SJSA1 (cell line): Measurements from ENCODE around the gene ZFPM1. TPM values are rescaled to one million over a fixed set of nuclear protein-coding genes. Genes with fewer than 3 reads are reported as not detected.

ENCODE experiments used
- DNase-seq, 2 experiments: peaks; one replicate each; pipeline ENCODE4 v3.0.0-alpha.2; 2015 to 2020; ENCODE audit warnings: low spot score in 2 of 2, low read depth in 1 of 2
- H3K27ac ChIP-seq: fragments of 250-450 bp; sonication (Bioruptor Pico); 2 replicates; pipeline ENCODE4 v1.5.1; 2020; ENCODE audit warnings: mild to moderate bottlenecking, moderate library complexity
- H3K27me3 ChIP-seq: fragments of 250-450 bp; sonication (Bioruptor Pico); replicated peaks from 2 replicates; pipeline ENCODE4 v1.5.1; 2020; ENCODE audit warnings: mild to moderate bottlenecking, moderate library complexity
- H3K36me3 ChIP-seq: fragments of 250-450 bp; sonication (Bioruptor Pico); 2 replicates; pipeline ENCODE4 v1.5.1; 2020; ENCODE audit warnings: mild to moderate bottlenecking
- H3K4me1 ChIP-seq: fragments of 250-450 bp; sonication (Bioruptor Pico); replicated peaks from 2 replicates; pipeline ENCODE4 v1.6.1; 2021; ENCODE audit warnings: mild to moderate bottlenecking
- H3K4me3 ChIP-seq: fragments of 250-450 bp; sonication (Bioruptor Pico); 2 replicates; pipeline ENCODE4 v1.5.1; 2020; ENCODE audit warnings: mild to moderate bottlenecking
- H3K9me3 ChIP-seq: fragments of 250-450 bp; sonication (Bioruptor Pico); replicated peaks from 2 replicates; pipeline ENCODE4 v1.5.1; 2020; ENCODE audit warnings: mild to moderate bottlenecking
- total RNA-seq: library from RNA; depleted of rRNA; stranded (reverse); fragments of >200 nt; shearing (Covaris generic); gene quantifications from 2 replicates; pipeline ENCODE4 v1.2.3, GENCODE V29; 2014

ZFPM1 gene
- total RNA-seq, 1 experiment from 2014 or later = 0.92 TPM

GRCh38 chr16:88434353-88434690 is 18.8 kb upstream of the ZFPM1 start:
- Histone ChIP-seq H3K4me3 (no peak overlapping the region), H3K9me3 (no peaks in the 10 kb centered on the region), H3K36me3 (peaks cover 34% of the 10 kb centered on the region), H3K27me3 (no peaks in the 10 kb centered on the region), H3K27ac (no peak overlapping the region), H3K4me1 (no peaks in the 10 kb centered on the region)
- DNase-seq = no peak

DNA sequence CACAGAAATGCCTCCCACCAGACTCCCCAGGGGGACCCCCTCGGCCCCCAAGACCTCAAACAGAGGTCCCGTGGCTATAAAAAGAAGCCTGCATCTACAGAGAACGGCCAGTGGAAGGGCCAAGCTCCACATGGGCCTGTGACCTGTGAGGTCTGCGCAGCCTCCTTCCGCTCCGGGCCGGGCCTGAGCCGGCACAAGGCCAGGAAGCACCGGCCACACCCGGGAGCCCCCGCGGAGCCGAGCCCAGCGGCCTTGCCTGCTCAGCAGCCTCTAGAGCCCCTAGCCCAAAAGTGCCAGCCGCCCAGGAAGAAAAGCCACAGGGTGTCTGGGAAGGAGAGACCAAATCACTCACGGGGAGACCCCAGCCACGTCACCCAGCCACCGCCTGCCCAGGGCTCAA is 18.3 kb upstream of the ZFPM1 start:
- Histone ChIP-seq H3K27me3 (no peaks in the 10 kb centered on the region), H3K9me3 (no peaks in the 10 kb centered on the region), H3K27ac (no peak overlapping the region), H3K4me1 (no peaks in the 10 kb centered on the region), H3K36me3 (peaks cover 31% of the 10 kb centered on the region), H3K4me3 (no peak overlapping the region)
- no peak for DNase-seq

DNA sequence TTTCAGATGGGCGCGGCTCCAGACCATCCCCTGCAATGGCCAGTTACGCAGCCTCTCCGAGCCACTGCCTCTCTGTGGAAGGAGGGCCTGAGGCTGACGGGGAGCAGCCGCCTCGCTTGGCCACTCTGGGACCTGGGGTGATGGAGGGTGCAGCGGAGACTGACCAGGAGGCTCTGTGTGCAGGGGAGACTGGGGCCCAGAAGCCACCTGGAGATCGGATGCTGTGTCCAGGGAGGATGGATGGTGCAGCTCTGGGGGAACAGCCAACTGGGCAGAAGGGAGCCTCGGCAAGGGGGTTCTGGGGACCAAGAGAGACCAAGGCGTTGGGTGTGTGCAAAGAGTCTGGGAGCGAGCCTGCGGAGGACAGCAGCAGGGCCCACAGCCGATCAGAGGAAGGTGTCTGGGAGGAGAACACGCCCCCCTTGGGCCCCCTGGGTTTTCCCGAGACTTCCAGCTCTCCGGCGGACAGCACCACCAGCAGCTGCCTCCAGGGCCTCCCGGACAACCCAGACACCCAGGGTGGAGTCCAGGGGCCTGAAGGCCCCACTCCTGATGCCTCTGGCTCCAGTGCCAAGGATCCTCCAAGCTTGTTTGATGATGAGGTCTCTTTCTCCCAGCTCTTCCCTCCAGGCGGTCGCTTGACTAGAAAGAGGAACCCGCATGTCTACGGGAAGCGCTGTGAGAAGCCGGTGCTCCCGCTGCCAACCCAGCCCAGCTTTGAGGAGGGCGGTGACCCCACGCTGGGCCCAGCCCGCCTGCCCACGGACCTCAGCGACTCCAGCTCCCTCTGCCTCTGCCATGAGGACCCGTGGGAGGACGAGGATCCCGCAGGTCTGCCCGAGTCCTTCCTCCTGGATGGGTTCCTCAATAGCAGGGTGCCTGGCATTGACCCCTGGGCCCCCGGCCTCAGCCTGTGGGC is 17.4 kb upstream of the ZFPM1 start:
- Histone ChIP-seq H3K9me3 (no peaks in the 10 kb centered on the region), H3K27me3 (no peaks in the 10 kb centered on the region), H3K4me3 (no peak overlapping the region), H3K4me1 (no peaks in the 10 kb centered on the region), H3K27ac (no peak overlapping the region), H3K36me3 (peaks cover 28% of the 10 kb centered on the region)
- DNase-seq = no peak

DNA sequence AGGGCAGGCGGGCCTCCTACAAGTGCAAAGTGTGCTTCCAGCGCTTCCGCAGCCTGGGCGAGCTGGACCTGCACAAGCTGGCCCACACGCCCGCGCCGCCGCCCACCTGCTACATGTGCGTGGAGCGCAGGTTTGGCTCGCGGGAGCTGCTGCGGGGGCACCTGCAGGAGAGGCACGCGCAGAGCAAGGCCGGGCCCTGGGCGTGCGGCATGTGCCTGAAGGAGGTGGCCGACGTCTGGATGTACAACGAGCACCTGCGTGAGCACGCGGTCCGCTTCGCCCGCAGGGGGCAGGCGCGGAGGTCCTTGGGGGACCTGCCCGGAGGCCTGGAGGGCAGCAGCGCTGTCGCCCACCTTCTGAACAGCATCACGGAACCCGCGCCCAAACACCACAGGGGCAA is 16.3 kb upstream of the ZFPM1 start:
- H3K4me3 ChIP-seq = no peak overlapping the region
- no peaks in the 10 kb centered on the region for H3K27me3 ChIP-seq
- no peaks in the 10 kb centered on the region for H3K9me3 ChIP-seq
- H3K27ac ChIP-seq = no peak overlapping the region
- H3K36me3 ChIP-seq = peaks cover 28% of the 10 kb centered on the region
- H3K4me1 ChIP-seq = no peaks in the 10 kb centered on the region
- DNase-seq = no peak

GRCh38 chr16:88437367-88437964 is 15.6 kb upstream of the ZFPM1 start:
- Histone ChIP-seq H3K4me1 (peaks cover under 1% of the 10 kb centered on the region), H3K4me3 (no peak overlapping the region), H3K27me3 (no peaks in the 10 kb centered on the region), H3K36me3 (peaks cover 25% of the 10 kb centered on the region), H3K27ac (no peak overlapping the region), H3K9me3 (no peaks in the 10 kb centered on the region)
- DNase-seq = no peak

DNA sequence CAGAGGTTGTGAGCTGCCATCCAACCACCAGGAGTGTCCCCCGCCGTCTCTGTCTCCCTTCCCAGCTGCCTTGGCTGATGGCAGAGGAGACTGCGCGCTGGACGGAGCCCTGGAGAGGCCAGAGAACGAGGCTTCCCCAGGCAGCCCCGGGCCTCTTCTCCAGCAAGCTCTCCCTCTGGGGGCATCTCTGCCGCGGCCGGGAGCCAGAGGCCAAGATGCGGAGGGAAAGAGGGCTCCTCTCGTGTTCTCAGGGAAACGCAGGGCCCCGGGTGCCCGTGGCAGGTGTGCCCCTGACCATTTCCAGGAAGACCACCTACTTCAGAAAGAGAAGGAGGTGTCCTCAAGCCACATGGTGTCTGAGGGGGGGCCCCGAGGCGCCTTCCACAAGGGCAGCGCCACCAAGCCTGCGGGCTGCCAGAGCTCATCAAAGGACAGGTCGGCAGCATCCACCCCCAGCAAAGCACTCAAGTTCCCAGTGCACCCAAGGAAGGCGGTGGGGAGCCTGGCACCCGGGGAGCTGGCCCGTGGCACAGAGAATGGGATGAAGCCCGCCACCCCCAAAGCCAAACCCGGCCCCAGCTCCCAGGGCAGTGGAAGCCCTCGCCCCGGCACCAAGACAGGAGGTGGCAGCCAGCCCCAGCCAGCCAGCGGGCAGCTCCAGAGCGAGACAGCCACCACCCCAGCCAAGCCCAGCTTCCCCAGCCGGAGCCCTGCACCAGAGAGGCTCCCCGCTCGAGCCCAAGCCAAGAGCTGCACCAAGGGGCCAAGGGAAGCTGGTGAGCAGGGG is 14.8 kb upstream of the ZFPM1 start:
- Histone ChIP-seq H3K27ac (no peak overlapping the region), H3K9me3 (0 out of 2 replicates have a peak, but pooled peaks cover 3% of the 10 kb centered on the region), H3K27me3 (no peaks in the 10 kb centered on the region), H3K36me3 (peaks cover 19% of the 10 kb centered on the region), H3K4me1 (peaks cover 9% of the 10 kb centered on the region), H3K4me3 (no peak overlapping the region)
- no peak for DNase-seq

DNA sequence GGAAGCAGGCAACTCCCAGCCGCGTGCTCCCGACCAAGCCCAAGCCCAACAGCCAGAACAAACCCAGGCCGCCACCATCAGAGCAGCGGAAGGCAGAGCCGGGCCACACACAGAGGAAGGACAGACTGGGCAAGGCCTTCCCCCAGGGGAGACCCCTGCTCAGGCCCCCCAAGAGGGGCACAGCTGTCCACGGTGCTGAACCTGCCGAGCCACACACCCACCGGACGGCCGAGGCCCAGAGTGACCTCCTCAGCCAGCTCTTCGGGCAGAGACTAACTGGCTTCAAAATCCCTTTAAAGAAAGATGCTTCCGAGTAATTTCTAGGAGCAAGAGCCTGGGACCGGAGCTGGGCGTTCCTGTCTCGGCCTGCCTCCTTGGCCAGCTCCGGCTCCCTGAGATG is 14.1 kb upstream of the ZFPM1 start:
- Histone ChIP-seq H3K4me3 (no peak overlapping the region), H3K9me3 (0 out of 2 replicates have a peak, but pooled peaks cover 3% of the 10 kb centered on the region), H3K4me1 (peaks cover 10% of the 10 kb centered on the region), H3K36me3 (peaks cover 19% of the 10 kb centered on the region), H3K27me3 (no peaks in the 10 kb centered on the region), H3K27ac (no peak overlapping the region)
- no peak for DNase-seq

DNA sequence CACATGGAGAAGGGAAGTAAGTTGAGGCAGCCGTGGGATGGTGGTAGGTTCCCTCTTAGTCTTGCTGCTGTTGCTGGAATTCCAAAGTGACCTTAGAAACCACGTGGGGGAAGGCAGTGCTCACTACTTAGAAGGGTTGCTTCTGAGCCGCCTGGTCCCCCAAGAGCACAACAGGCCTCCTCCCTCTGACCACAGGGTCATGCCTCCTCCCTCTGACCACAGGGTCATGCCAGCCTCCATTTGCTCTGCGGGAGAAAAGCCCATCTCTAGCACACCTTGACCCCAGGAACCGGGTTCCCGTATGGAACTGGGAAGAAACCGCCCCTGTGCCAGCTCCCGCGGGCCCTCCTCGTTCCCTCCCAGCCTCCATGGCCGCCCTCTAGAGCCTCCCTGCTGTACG is 13.4 kb upstream of the ZFPM1 start:
- Histone ChIP-seq H3K27ac (no peak overlapping the region), H3K36me3 (peaks cover 16% of the 10 kb centered on the region), H3K4me3 (no peak overlapping the region), H3K4me1 (peaks cover 10% of the 10 kb centered on the region), H3K9me3 (0 out of 2 replicates have a peak, but pooled peaks cover 3% of the 10 kb centered on the region), H3K27me3 (no peaks in the 10 kb centered on the region)
- no peak for DNase-seq

- peaks cover 10% of the 10 kb centered on the region for H3K4me1 ChIP-seq
- no peak overlapping the region for H3K27ac ChIP-seq
- DNase-seq = no peak
- 0 out of 2 replicates have a peak, but pooled peaks cover 3% of the 10 kb centered on the region for H3K9me3 ChIP-seq
- peaks cover 16% of the 10 kb centered on the region for H3K36me3 ChIP-seq
- no peak overlapping the region for H3K4me3 ChIP-seq
- no peaks in the 10 kb centered on the region for H3K27me3 ChIP-seq
Measured at GRCh38 chr16:88440111-88440510, 13.0 kb upstream of the ZFPM1 start.

DNA sequence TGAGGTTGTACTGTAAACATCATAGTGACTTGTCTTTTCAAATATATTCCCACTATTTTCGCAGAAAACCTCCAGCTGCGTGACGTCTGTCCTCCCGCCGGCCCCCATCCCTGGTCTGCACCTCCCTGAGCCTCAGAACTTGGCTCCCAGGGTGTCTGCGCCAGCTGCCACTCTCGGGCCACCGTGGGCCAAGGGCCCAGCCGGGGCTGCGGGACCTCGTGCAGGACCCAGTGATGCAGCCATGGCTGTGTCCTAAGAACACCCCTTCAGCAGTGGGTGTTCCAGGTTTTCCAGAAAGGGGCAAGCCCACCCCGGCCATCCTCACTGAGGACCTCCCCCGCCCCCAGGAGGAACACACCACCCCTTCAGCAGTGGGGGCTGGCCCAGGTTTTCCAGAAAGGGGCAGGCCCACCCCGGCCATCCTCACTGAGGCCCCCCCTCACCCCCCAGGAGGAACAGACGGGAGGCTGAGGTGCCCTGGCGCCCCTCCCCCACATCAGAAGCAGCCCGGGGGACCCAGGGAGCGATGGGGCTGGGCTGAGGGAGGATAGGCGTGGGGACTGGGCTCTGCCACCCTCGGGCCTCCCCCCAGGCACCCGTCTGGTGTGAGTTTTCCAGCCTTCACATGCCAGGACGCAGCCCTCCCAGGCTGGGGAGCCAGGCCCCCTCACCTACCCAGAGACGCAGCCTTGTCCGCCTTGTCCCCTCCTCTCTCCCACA is 12.2 kb upstream of the ZFPM1 start:
- DNase-seq = no peak
- no peaks in the 10 kb centered on the region for H3K27me3 ChIP-seq
- H3K9me3 ChIP-seq = 0 out of 2 replicates have a peak, but pooled peaks cover 3% of the 10 kb centered on the region
- no peak overlapping the region for H3K27ac ChIP-seq
- H3K4me3 ChIP-seq = no peak overlapping the region
- peaks cover 10% of the 10 kb centered on the region for H3K4me1 ChIP-seq
- peaks cover 14% of the 10 kb centered on the region for H3K36me3 ChIP-seq

GRCh38 chr16:88441460-88441859 is 11.6 kb upstream of the ZFPM1 start:
- Histone ChIP-seq H3K4me3 (no peak overlapping the region), H3K27ac (no peak overlapping the region), H3K36me3 (peaks cover 11% of the 10 kb centered on the region), H3K27me3 (no peaks in the 10 kb centered on the region), H3K4me1 (peaks cover 10% of the 10 kb centered on the region), H3K9me3 (0 out of 2 replicates have a peak, but pooled peaks cover 3% of the 10 kb centered on the region)
- DNase-seq = no peak

DNA sequence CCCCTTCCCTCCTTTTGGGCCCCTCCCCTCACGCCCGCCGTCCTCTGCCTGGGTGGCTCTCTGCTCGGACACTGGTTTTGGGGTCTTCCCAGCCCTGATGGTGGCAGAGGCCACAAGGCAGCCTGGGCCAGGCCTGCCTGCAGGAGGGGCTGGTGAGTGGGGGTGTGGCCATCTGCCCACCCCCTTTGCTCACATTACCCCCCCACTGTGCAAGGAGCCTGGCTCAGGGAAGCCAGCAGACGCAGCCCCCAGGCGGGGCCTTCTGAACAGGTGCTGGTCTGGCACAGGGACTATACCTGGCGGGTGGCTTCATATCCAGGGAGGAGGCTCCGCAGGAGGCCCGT is 10.7 kb upstream of the ZFPM1 start:
- peaks cover 10% of the 10 kb centered on the region for H3K4me1 ChIP-seq
- H3K9me3 ChIP-seq = 0 out of 2 replicates have a peak, but pooled peaks cover 3% of the 10 kb centered on the region
- no peak overlapping the region for H3K4me3 ChIP-seq
- peaks cover 5% of the 10 kb centered on the region for H3K36me3 ChIP-seq
- H3K27me3 ChIP-seq = no peaks in the 10 kb centered on the region
- no peak for DNase-seq
- H3K27ac ChIP-seq = no peak overlapping the region
